NK-92 (cell line): ENCODE results near the gene DYNC2H1.

Experiments
- DNase-seq: peaks from one replicate; lab custom pipeline; 2025; ENCODE audit not compliant: unreplicated experiment; lab: John Stamatoyannopoulos, UW

Gene DYNC2H1

GRCh38 chr11:103281301-103281700, 172.1 kb downstream of the DYNC2H1 start:
- DNase-seq: no peak

GRCh38 chr11:103284260-103284659, 175.0 kb downstream of the DYNC2H1 start:
- no peak for DNase-seq

GRCh38 chr11:103294516-103294915, 185.3 kb downstream of the DYNC2H1 start:
- no peak for DNase-seq

- no peak for DNase-seq
Measured at GRCh38 chr11:103295704-103296103, 186.5 kb downstream of the DYNC2H1 start.

GRCh38 chr11:103297900-103298299, 188.7 kb downstream of the DYNC2H1 start:
- DNase-seq: no peak

- no peak for DNase-seq
Measured at GRCh38 chr11:103315248-103315647, 206.0 kb downstream of the DYNC2H1 start.

- no peak for DNase-seq
Measured at GRCh38 chr11:103317118-103317517, 207.9 kb downstream of the DYNC2H1 start.

GRCh38 chr11:103322821-103323220, 213.6 kb downstream of the DYNC2H1 start:
- DNase-seq: no peak

GRCh38 chr11:103325686-103326069, 216.5 kb downstream of the DYNC2H1 start:
- no peak for DNase-seq

- no peak for DNase-seq
Measured at GRCh38 chr11:103326070-103326794, 217.0 kb downstream of the DYNC2H1 start.

GRCh38 chr11:103327721-103328120, 218.5 kb downstream of the DYNC2H1 start:
- no peak for DNase-seq

- no peak for DNase-seq
Measured at GRCh38 chr11:103332409-103332808, 223.2 kb downstream of the DYNC2H1 start.

GRCh38 chr11:103338621-103339484, 229.6 kb downstream of the DYNC2H1 start:
- DNase-seq: no peak

GRCh38 chr11:103339485-103339857, 230.2 kb downstream of the DYNC2H1 start:
- DNase-seq: no peak

GRCh38 chr11:103340956-103341355, 231.7 kb downstream of the DYNC2H1 start:
- DNase-seq: no peak

GRCh38 chr11:103344886-103345285, 235.7 kb downstream of the DYNC2H1 start:
- no peak for DNase-seq

GRCh38 chr11:103349595-103349994, 240.4 kb downstream of the DYNC2H1 start:
- no peak for DNase-seq

GRCh38 chr11:103354656-103355055, 245.4 kb downstream of the DYNC2H1 start:
- no peak for DNase-seq

GRCh38 chr11:103358251-103358650, 249.0 kb downstream of the DYNC2H1 start:
- DNase-seq: no peak

GRCh38 chr11:103359216-103359615, 250.0 kb downstream of the DYNC2H1 start:
- DNase-seq: no peak

GRCh38 chr11:103364687-103365086, 255.5 kb downstream of the DYNC2H1 start:
- no peak for DNase-seq

- DNase-seq: no peak
Measured at GRCh38 chr11:103367650-103368049, 258.4 kb downstream of the DYNC2H1 start.
